ENCODE measurements around the gene KIF26A. TPM values are rescaled to one million over a fixed set of nuclear protein-coding genes. Genes with fewer than 3 reads are reported as not detected.

The KIF26A gene
- total RNA-seq, 4 donors from 2014 or later: 3.3 to 6.2 (median 4.9) TPM

DNA sequence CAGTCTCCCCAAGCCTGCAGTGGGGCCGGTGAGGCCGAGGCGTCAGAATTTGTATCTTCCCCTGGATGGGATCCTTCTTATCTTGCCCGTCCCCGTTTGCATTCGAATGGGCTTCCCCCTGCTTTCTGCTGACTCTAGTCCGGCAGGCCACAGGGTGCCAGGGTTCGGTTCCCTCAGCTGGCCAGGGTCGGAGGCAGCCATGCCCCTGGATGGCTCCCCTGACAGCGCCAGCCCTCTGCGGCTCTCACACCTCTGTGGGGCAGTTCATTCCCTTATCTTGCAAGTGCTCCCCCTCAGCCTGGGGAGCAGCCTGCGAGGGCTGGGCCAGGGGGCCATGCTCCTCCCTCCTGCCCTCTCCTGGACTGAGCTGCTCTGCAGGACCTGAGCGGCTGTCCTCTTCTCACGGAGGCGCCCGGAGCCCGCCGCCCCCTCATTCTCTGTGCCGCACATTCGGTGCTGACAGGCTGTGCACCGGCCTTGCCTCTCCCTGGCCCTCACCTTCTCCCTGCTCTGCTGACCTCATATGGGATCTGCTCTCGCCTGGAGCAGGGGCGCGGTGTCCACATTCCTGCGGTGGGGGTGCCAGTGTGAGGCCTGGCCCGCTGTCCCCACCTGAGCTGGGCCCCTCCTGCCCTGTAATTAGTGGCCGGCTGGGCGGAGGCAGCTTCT, 32.8 kb downstream of the KIF26A start:
- Histone ChIP-seq H3K27ac (no peak overlapping the region), H3K4me3 (replicated peaks in 1 of 3) (no peak overlapping the region), H3K4me1 (no peaks in the 10 kb centered on the region), H3K9me3 (no peaks in the 10 kb centered on the region), H3K27me3 (no peaks in the 10 kb centered on the region), H3K36me3 (no peaks in the 10 kb centered on the region)
- DNase-seq: peak; percentile 16 to 30
- no peak for TF ChIP-seq POLR2A (IDR thresholded peaks at IDR 0.05)
- TF ChIP-seq, protein P1, sequence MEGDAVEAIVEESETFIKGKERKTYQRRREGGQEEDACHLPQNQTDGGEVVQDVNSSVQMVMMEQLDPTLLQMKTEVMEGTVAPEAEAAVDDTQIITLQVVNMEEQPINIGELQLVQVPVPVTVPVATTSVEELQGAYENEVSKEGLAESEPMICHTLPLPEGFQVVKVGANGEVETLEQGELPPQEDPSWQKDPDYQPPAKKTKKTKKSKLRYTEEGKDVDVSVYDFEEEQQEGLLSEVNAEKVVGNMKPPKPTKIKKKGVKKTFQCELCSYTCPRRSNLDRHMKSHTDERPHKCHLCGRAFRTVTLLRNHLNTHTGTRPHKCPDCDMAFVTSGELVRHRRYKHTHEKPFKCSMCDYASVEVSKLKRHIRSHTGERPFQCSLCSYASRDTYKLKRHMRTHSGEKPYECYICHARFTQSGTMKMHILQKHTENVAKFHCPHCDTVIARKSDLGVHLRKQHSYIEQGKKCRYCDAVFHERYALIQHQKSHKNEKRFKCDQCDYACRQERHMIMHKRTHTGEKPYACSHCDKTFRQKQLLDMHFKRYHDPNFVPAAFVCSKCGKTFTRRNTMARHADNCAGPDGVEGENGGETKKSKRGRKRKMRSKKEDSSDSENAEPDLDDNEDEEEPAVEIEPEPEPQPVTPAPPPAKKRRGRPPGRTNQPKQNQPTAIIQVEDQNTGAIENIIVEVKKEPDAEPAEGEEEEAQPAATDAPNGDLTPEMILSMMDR (IDR thresholded peaks at IDR 0.05): no peak
- WGBS, 2 donors: 44 to 62% methylated on average over 24 to 25 of the region's 28 CpGs
- intact Hi-C loops (cut with DNase I): no loop called here

DNA sequence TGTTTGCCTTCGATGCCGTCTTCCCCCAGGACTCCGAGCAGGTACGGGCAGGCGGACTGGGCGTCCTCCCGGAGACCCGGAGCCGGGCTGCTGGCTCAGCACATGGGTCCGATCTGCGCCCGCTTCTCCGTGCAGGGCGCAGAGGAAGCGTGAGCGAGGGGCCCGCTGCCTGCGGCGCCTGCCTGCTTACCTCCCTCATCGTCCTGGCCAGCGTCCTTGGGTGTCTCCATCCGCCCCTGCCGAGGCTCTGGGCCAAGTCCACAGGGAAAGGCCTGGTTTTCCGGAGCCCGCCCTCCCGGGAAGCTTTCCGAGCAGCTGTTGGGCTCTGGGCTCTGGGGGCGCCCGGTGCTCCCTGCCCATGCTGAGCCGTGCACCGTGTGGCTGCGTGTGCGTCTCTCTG, 33.5 kb downstream of the KIF26A start:
- no peaks in the 10 kb centered on the region for H3K27me3 ChIP-seq
- no peaks in the 10 kb centered on the region for H3K36me3 ChIP-seq
- H3K4me3 ChIP-seq (replicated peaks in 1 of 3): no peak overlapping the region
- H3K27ac ChIP-seq: no peak overlapping the region
- H3K9me3 ChIP-seq: no peaks in the 10 kb centered on the region
- no peaks in the 10 kb centered on the region for H3K4me1 ChIP-seq
- intact Hi-C loops (cut with DNase I): no loop called here
- TF ChIP-seq, protein P1 (IDR thresholded peaks at IDR 0.05): no peak
- no peak for TF ChIP-seq POLR2A (IDR thresholded peaks at IDR 0.05)
- DNase-seq: no peak
- WGBS, 2 donors: 85 to 95% methylated on average over 12 to 20 of the region's 33 CpGs

DNA sequence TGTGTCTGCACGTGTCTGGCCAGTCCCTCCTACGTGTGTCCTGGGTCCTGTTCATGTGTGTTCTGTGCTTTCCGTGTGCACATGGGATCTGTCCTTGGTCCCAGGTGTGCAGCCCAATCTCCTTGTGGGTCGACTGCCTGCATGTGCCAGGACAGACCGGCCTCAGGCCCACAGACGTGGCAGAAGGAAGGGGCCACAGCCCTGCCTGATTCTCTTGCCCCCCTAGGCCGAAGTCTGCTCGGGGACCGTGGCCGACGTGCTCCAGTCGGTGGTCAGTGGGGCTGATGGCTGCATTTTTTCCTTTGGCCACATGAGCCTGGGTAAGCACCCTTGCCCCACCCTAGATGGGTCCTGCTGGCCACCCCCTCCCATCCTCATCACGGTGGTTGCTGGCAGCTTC, 34.0 kb downstream of the KIF26A start:
- no peak for DNase-seq
- no peaks in the 10 kb centered on the region for H3K4me1 ChIP-seq
- TF ChIP-seq, protein P1 (IDR thresholded peaks at IDR 0.05): no peak
- no peak for TF ChIP-seq POLR2A (IDR thresholded peaks at IDR 0.05)
- H3K4me3 ChIP-seq (replicated peaks in 1 of 3): no peak overlapping the region
- 90 to 95% methylated on average over 11 to 12 of the region's 13 CpGs for WGBS, 2 donors
- H3K27ac ChIP-seq: no peak overlapping the region
- no peaks in the 10 kb centered on the region for H3K36me3 ChIP-seq
- no peaks in the 10 kb centered on the region for H3K9me3 ChIP-seq
- intact Hi-C loops (cut with DNase I): no loop called here
- H3K27me3 ChIP-seq: no peaks in the 10 kb centered on the region

DNA sequence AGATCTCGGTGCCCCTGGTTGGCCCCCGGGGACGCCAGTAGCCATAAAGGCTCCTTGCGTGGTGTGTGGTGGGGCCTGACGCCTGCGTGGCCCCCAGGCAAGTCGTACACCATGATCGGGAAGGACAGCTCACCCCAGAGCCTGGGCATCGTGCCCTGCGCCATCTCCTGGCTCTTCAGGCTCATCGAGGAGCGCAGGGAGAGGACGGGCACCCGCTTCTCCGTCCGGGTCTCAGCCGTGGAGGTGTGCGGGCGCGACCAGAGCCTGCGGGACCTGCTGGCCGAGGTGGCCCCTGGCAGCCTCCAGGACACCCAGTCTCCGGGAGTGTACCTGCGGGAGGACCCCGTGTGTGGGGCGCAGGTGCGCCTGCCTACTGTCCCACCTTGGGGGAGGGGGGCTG, 34.5 kb downstream of the KIF26A start:
- Histone ChIP-seq H3K27me3 (no peaks in the 10 kb centered on the region), H3K27ac (no peak overlapping the region), H3K9me3 (no peaks in the 10 kb centered on the region), H3K36me3 (no peaks in the 10 kb centered on the region), H3K4me1 (no peaks in the 10 kb centered on the region), H3K4me3 (replicated peaks in 1 of 3) (no peak overlapping the region)
- WGBS, 2 donors: 78 to 94% methylated on average over 12 to 13 of the region's 27 CpGs
- no peak for TF ChIP-seq POLR2A (IDR thresholded peaks at IDR 0.05)
- no peak for DNase-seq
- intact Hi-C loops (cut with DNase I): no loop called here

DNA sequence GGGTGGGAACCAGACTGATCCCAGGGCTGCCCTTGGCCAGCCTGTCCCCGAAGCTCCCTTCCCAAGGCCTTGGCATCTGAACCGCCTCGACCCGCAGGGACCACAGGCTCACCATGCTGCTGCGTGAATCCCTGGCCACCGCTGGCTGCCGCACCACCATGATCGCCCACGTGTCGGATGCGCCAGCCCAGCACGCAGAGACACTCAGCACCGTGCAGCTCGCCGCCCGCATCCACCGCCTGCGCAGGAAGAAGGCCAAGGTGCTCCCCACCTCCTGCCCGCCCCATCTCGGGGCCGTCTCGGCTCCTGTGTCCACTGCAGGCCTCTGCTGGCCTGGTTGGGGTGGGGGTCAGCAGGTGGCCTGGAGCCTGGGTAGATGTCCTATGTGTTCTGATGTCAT, 35.7 kb downstream of the KIF26A start:
- Histone ChIP-seq H3K4me1 (no peaks in the 10 kb centered on the region), H3K4me3 (replicated peaks in 1 of 3) (no peak overlapping the region), H3K27ac (no peak overlapping the region), H3K9me3 (no peaks in the 10 kb centered on the region), H3K27me3 (no peaks in the 10 kb centered on the region), H3K36me3 (no peaks in the 10 kb centered on the region)
- no peak for DNase-seq
- TF ChIP-seq POLR2A (IDR thresholded peaks at IDR 0.05): no peak
- TF ChIP-seq, protein P1 (IDR thresholded peaks at IDR 0.05): no peak
- intact Hi-C loops (cut with DNase I): no loop called here
- WGBS, 2 donors: 96% methylated on average over 21 of the region's 22 CpGs; no CpG with 5 or more reads in 1 of the 2 donors
